Gastrocnemius medialis (tissue), 4 donors: ENCODE data around the gene LDAF1. TPM values are rescaled to one million over a fixed set of nuclear protein-coding genes. Genes with fewer than 3 reads are reported as not detected.
A peak's percentile ranks its signal among the peaks of the same experiment; 100 is the strongest.
"Not testable (repeated sequence)": the region's sequence is repeated elsewhere in the genome, so short reads cannot be mapped to it uniquely, and the experiment has no call there.

Experiments
- ATAC-seq, 2 donors: fragments of 150-250 bp; one replicate each; pipeline ENCODE4 v1.9.1; 2016
- DNase-seq, 2 donors: peaks; one replicate each; pipeline ENCODE4 v3.0.0-alpha.2; 2019
- H3K27ac ChIP-seq, 4 donors: fragments of 200-600 bp; sonication (generic); 1 replicate in 1 of 4; 2 replicates in 3 of 4; pipeline ENCODE4 v1.5.1; 2016 to 2018; ENCODE audit warnings: mild to moderate bottlenecking in 2 of 4, moderate library complexity in 1 of 4
- H3K27me3 ChIP-seq, 3 donors: fragments of 200-600 bp; sonication (generic) in 2 of 3; 1 replicate in 1 of 3; 2 replicates in 2 of 3; pipeline versions ENCODE4 v1.5.1 to v1.6.0; 2016 to 2019; ENCODE audit warnings: mild to moderate bottlenecking in 1 of 3, moderate library complexity in 1 of 3
- H3K36me3 ChIP-seq, 2 donors: fragments of 200-600 bp; sonication (generic) in 1 of 2; one replicate each; pipeline ENCODE4 v1.5.1; 2017 to 2018
- H3K4me1 ChIP-seq, 2 donors: fragments of 200-600 bp; sonication (generic) in 1 of 2; one replicate each; pipeline ENCODE4 v1.5.1; 2016 to 2017; ENCODE audit warnings: mild to moderate bottlenecking in 2 of 2
- H3K4me3 ChIP-seq, 4 donors: fragments of 200-600 bp; sonication (generic) in 3 of 4; 1 replicate in 1 of 4; 2 replicates in 3 of 4; pipeline ENCODE4 v1.5.1; 2016 to 2019; ENCODE audit warnings: mild to moderate bottlenecking in 2 of 4
- H3K9me3 ChIP-seq, 3 donors: fragments of 200-600 bp; sonication (generic) in 2 of 3; 1 replicate in 1 of 3; 2 replicates in 2 of 3; pipeline ENCODE4 v1.5.1; 2016 to 2019
- POLR2A ChIP-seq, 2 donors: fragments of 450-650 bp; IDR thresholded peaks; one replicate each; pipeline ENCODE4 v1.6.1; 2017; ENCODE audit warnings: antibody characterized with exemption in 2 of 2, mild to moderate bottlenecking in 2 of 2, moderate library complexity in 2 of 2
- in situ Hi-C, 4 donors: fragments of 200-750 bp; cut with MboI; loops; one replicate each; pipeline versions ENCODE4 v1.15.0 to v1.8.0; 2017; ENCODE audit warnings: low sequenced_read_pairs in 4 of 4
- intact Hi-C: fragments of 100-400 bp; cut with DNase I; formaldehyde crosslinking; loops from one replicate; pipeline ENCODE4 v1.15.1; 2023; ENCODE audit warnings: low total_unique reads
- total RNA-seq, 4 donors: library from RNA; depleted of rRNA; stranded (reverse); fragments of >200 nt; gene quantifications; one replicate each; pipeline versions ENCODE4 v1.1.0 to v1.2.3, GENCODE V29; 2016
- TF ChIP-seq, protein P1 (sequence below), 5 experiments: fragments of 450-650 bp in 3 of 5; fragments of 200-600 bp in 2 of 5; sonication (generic) in 2 of 5; IDR thresholded peaks in 4 of 5; conservative IDR thresholded peaks in 1 of 5; 1 replicate in 4 of 5; 2 replicates in 1 of 5; pipeline ENCODE4 v1.5.1; 2016 to 2019; ENCODE audit warnings: antibody characterized with exemption in 5 of 5, mild to moderate bottlenecking in 3 of 5, moderate library complexity in 3 of 5

Gene LDAF1
- total RNA-seq, 4 donors from 2014 or later, result 19.4 to 70.0 (median 34.3) TPM

- DNase-seq, result no peak
- intact Hi-C loops, result no loop called here
- no peak overlapping the region for H3K27ac ChIP-seq
- no peak overlapping the region for H3K4me3 ChIP-seq
- H3K9me3 ChIP-seq, result no peaks in the 10 kb centered on the region
- no peaks in the 10 kb centered on the region for H3K4me1 ChIP-seq
- no peak for ATAC-seq
- no peaks in the 10 kb centered on the region for H3K27me3 ChIP-seq
- in situ Hi-C loops, result no loop called here
- no peaks in the 10 kb centered on the region for H3K36me3 ChIP-seq
- no peak for TF ChIP-seq POLR2A (IDR thresholded peaks at IDR 0.05)
Measured at GRCh38 chr16:21145738-21146137, 12.7 kb upstream of the LDAF1 start.

GRCh38 chr16:21150375-21151001 lies 8.0 kb upstream of the LDAF1 start, which contains the start of gene DNAH3:
Gene DNAH3, minus strand, starts transcription at chr16:21150846. Its CDS starts 527 bp downstream, at chr16:21150319.
- TF ChIP-seq, protein P1, sequence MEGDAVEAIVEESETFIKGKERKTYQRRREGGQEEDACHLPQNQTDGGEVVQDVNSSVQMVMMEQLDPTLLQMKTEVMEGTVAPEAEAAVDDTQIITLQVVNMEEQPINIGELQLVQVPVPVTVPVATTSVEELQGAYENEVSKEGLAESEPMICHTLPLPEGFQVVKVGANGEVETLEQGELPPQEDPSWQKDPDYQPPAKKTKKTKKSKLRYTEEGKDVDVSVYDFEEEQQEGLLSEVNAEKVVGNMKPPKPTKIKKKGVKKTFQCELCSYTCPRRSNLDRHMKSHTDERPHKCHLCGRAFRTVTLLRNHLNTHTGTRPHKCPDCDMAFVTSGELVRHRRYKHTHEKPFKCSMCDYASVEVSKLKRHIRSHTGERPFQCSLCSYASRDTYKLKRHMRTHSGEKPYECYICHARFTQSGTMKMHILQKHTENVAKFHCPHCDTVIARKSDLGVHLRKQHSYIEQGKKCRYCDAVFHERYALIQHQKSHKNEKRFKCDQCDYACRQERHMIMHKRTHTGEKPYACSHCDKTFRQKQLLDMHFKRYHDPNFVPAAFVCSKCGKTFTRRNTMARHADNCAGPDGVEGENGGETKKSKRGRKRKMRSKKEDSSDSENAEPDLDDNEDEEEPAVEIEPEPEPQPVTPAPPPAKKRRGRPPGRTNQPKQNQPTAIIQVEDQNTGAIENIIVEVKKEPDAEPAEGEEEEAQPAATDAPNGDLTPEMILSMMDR (IDR thresholded peaks at IDR 0.05 in 4 of 5, conservative IDR thresholded peaks at IDR 0.05 in 1 of 5), result no peak
- no peak for TF ChIP-seq POLR2A (IDR thresholded peaks at IDR 0.05)
- in situ Hi-C loops (loop anchor here in 1 of 4 donors (10.0 to 25.0 kb wide), 2 partner anchors 1037 to 1174 kb away; no protein-coding TSS in a partner anchor), intact Hi-C loops (loop anchor here (10.0 kb wide), 1 partner anchor 404 kb away; no protein-coding TSS in a partner anchor)
- no peak within 1 kb of the TSS for H3K27ac ChIP-seq
- H3K4me3 ChIP-seq, result no peak within 1 kb of the TSS
- no peaks in the 10 kb centered on the region for H3K36me3 ChIP-seq
- ATAC-seq, result no peak
- H3K9me3 ChIP-seq, result no peaks in the 10 kb centered on the region
- no peaks in the 10 kb centered on the region for H3K27me3 ChIP-seq
- no peaks in the 10 kb centered on the region for H3K4me1 ChIP-seq
- DNase-seq, result no peak

DNA sequence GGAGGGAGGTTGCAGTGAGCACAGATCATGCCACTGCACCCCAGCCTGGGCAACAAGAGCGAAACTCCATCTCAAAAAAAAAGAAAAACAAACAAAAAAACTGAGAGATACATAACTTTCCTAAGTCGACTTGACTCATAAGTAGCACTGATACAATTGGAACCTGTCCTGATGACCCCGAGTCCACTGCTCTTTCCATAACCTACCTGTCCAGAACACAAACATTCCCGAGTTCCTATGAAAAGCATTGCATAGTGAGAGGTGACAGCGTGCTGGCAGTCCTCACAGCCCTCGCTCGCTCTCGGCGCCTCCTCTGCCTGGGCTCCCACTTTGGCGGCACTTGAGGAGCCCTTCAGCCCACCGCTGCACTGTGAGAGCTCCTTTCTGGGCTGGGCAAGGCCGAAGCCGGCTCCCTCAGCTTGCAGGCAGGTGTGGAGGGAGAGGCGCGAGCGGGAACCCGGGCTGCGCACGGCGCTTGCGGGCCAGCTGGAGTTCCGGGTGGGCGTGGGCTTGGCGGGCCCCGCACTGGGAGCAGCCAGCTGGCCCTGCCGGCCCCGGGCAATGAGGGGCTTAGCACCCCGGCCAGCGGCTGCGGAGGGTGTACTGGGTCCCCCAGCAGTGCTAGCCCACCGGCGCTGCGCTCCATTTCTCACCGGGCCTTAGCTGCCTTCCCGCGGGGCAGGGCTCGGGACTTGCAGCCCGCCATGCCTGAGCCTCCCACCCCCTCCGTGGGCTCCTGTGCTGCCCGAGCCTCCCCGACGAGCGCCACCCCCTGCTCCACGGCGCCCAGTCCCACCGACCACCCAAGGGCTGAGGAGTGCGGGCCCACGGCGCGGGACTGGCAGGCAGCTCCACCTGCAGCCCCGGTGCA lies 6.1 kb upstream of the LDAF1 start:
- in situ Hi-C loops, result loop anchor here in 1 of 4 donors (10.0 to 25.0 kb wide), 2 partner anchors 1035 to 1172 kb away; no protein-coding TSS in a partner anchor

GRCh38 chr16:21153124-21153729 lies 5.2 kb upstream of the LDAF1 start:
- intact Hi-C loops (loop anchor here (10.0 kb wide), 1 partner anchor 402 kb away; no protein-coding TSS in a partner anchor), in situ Hi-C loops (loop anchor here in 1 of 4 donors (10.0 to 25.0 kb wide), 2 partner anchors 1034 to 1172 kb away; no protein-coding TSS in a partner anchor)
- H3K27ac ChIP-seq, ATAC-seq, H3K36me3 ChIP-seq, H3K4me3 ChIP-seq, DNase-seq, H3K27me3 ChIP-seq, H3K9me3 ChIP-seq: not testable (repeated sequence)
- H3K4me1 ChIP-seq, result peaks cover 0 to 12% of the 10 kb centered on the region in 2 donors

More for the DNA sequence above, 6.1 kb upstream of the LDAF1 start:
- ATAC-seq, H3K4me3 ChIP-seq, H3K36me3 ChIP-seq, H3K27ac ChIP-seq, H3K27me3 ChIP-seq, H3K4me1 ChIP-seq, DNase-seq, H3K9me3 ChIP-seq: not testable (repeated sequence)
- intact Hi-C loops, result loop anchor here (10.0 kb wide), 1 partner anchor 402 kb away; no protein-coding TSS in a partner anchor

- H3K27ac ChIP-seq, DNase-seq, ATAC-seq, H3K9me3 ChIP-seq, H3K36me3 ChIP-seq, H3K4me3 ChIP-seq, H3K27me3 ChIP-seq: not testable (repeated sequence)
- in situ Hi-C loops, result loop anchor here in 1 of 4 donors (5.0 to 25.0 kb wide), 3 partner anchors 141 to 1169 kb away; no protein-coding TSS in a partner anchor
- H3K4me1 ChIP-seq, result peaks cover 13 to 35% of the 10 kb centered on the region in 2 donors
- intact Hi-C loops, result loop anchor here (10.0 kb wide), 1 partner anchor 399 kb away; no protein-coding TSS in a partner anchor
Measured at GRCh38 chr16:21156011-21156410, 2.5 kb upstream of the LDAF1 start.

GRCh38 chr16:21156767-21157467 lies 1.6 kb upstream of the LDAF1 start:
- TF ChIP-seq, protein P1 (IDR thresholded peaks at IDR 0.05 in 4 of 5, conservative IDR thresholded peaks at IDR 0.05 in 1 of 5), result peak; percentile 39 to 62 (median 54)
- no peak for TF ChIP-seq POLR2A (IDR thresholded peaks at IDR 0.05)
- Histone ChIP-seq H3K4me3 (no peak overlapping the region), H3K27ac (no peak overlapping the region), H3K4me1 (peaks cover 19 to 44% of the 10 kb centered on the region in 2 donors), H3K9me3 (no peaks in the 10 kb centered on the region), H3K36me3 (no peaks in the 10 kb centered on the region), H3K27me3 (no peaks in the 10 kb centered on the region)
- in situ Hi-C loops, result loop anchor here in 1 of 4 donors (5.0 to 25.0 kb wide), 3 partner anchors 140 to 1168 kb away; no protein-coding TSS in a partner anchor
- intact Hi-C loops, result loop anchor here (10.0 kb wide), 1 partner anchor 398 kb away; no protein-coding TSS in a partner anchor
- DNase-seq (no peak), ATAC-seq (no peak)
